ENCODE data around the gene SENP3. TPM values are rescaled to one million over a fixed set of nuclear protein-coding genes. Genes with fewer than 3 reads are reported as not detected.

The SENP3 gene
- total and polyA plus RNA-seq, 2 of the 4 experiments (the other 2 are of a cell fraction), result 82.4 to 120 TPM

DNA sequence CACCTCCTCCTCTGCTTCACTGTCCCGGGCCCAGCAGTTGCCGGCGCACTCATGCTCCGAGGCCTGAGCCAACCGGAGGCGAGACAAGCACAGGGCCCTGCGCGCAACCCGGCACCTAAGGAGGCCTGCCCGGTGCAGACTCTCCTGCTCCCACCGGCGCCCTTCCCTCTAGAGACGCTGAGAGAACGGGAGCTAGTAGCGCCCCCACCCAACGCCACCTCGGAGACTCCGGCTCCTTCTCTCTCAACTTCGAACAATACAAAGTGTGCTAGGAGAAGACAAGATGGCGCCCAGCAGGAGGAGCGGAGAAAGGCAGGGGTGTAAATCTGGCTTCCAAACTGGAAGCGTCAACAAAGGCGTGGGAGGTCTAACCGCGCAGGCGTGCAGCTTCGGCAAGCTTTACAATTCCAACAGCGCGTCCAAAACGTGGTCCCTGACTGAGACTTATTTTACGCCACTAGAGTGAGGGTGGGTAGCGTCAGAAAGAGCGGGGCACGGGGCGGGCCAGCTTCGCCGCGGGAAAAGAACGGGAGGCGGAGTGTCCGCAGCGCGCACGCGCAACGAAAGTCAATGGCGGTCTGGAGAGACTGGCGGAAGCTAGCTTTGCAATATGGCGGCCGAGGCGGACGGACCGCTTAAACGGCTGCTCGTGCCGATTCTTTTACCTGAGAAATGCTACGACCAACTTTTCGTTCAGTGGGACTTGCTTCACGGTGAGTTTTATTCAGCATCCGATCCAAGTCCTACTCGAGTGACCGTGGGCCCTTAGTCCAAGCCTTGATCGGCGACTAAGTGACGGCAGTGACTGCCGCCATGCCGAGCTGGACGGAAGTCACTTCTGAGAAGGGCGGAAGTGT is 21.8 kb downstream of the SENP3 start, which contains the start of gene MPDU1:
Gene MPDU1 (plus strand): TSS at position 600 of the 857 bp plus-strand sequence. CDS start 11 bp downstream, at position 611.
- Histone ChIP-seq H4K91ac (ENCODE audit: insufficient read depth, low read depth, low read length) (peak within 1 kb of the TSS; percentile 100), H2BK120ac (ENCODE audit: low read depth, low read length) (peak within 1 kb of the TSS; percentile 99), H3K14ac (replicated peaks; ENCODE audit: low read depth, low read length) (peak within 1 kb of the TSS; percentile 100), H4K8ac (ENCODE audit: low read depth in 2 of 2, low read length in 2 of 2) (peak within 1 kb of the TSS; percentile 63 to 100), H3K18ac (ENCODE audit: low read depth, low read length) (peak within 1 kb of the TSS; percentile 99), H2AK9ac (replicated peaks; ENCODE audit: low read depth, low read length, poor library complexity) (peak within 1 kb of the TSS; percentile 100), H3K27ac (ENCODE audit: insufficient read depth, low read length) (peak within 1 kb of the TSS; percentile 93), H3K27me3 (ENCODE audit: control insufficient read depth, insufficient read depth, low read length) (no peaks in the 10 kb centered on the region), H3K9me3 (ENCODE audit: control insufficient read depth, insufficient read depth, low read length) (no peaks in the 10 kb centered on the region), H3K9me1 (ENCODE audit: insufficient read depth, low read length) (peaks cover 30% of the 10 kb centered on the region), H2BK15ac (ENCODE audit: low read depth, low read length) (peak within 1 kb of the TSS; percentile 92), H3K4ac (ENCODE audit: low read depth, low read length) (peak within 1 kb of the TSS; percentile 100), H2AFZ (replicated peaks; ENCODE audit: low read length, poor library complexity) (peak within 1 kb of the TSS; percentile 99), H3K9ac (ENCODE audit: low read depth, low read length) (peak within 1 kb of the TSS; percentile 92), H2AK5ac (ENCODE audit: low read depth, low read length) (peak within 1 kb of the TSS; percentile 100), H4K5ac (ENCODE audit: low read depth, low read length) (peak within 1 kb of the TSS; percentile 99), H4K20me1 (ENCODE audit: insufficient read depth, low read length) (peaks cover 27% of the 10 kb centered on the region), H3K4me3 (ENCODE audit: insufficient read depth, low read depth, low read length) (peak within 1 kb of the TSS; percentile 68), H3K4me2 (ENCODE audit: low read depth, low read length) (peak within 1 kb of the TSS; percentile 93), H3K79me1 (ENCODE audit: low read depth in 1 of 2, low read length in 2 of 2) (peaks cover 24 to 77% of the 10 kb centered on the region in 2 experiments), H3K36me3 (ENCODE audit: control insufficient read depth, insufficient read depth, low read length) (peaks cover 18% of the 10 kb centered on the region), H3K23ac (ENCODE audit: low read depth, low read length) (peak within 1 kb of the TSS; percentile 100), H2BK5ac (ENCODE audit: low read depth, low read length, poor library complexity, severe bottlenecking) (peak within 1 kb of the TSS; percentile 98), H3K4me1 (ENCODE audit: control insufficient read depth, insufficient read depth, low read length) (peaks cover 43% of the 10 kb centered on the region), H2BK20ac (ENCODE audit: low read depth, low read length) (peak within 1 kb of the TSS; percentile 95), H3K56ac (ENCODE audit: extremely low read depth, insufficient read depth, low read length) (peak within 1 kb of the TSS; percentile 99)
- DNase-seq, result peak; percentile 96
- in situ Hi-C loops (cut with MboI; ENCODE audit: low sequenced_read_pairs) (no loop called here), dilution Hi-C loops (cut with HindIII; ENCODE audit: low sequenced_read_pairs, unreplicated experiment) (no loop called here), intact Hi-C loops (cut with micrococcal nuclease) (no loop called here)
- CTCF ChIA-PET, result interaction anchor here (0.8 to 1.4 kb wide), 4 partner anchors 14 to 104 kb away, joined by 3 to 6 read pairs (median 4); partner anchors contain the start of genes TP53 and WRAP53
- BruUV-seq (replicated peaks), result no TSS peak
- WGBS, 2 experiments (ENCODE audit: extremely low coverage in 2 of 2, insufficient read length in 1 of 2), result 1% methylated on average over 40 of the region's 69 CpGs; no CpG with 5 or more reads in 1 of the 2 experiments
- POLR2A ChIA-PET (ENCODE audit: unreplicated experiment), result interaction anchor here (0.6 to 1.8 kb wide), 8 partner anchors 8 to 104 kb away, joined by 3 to 12 read pairs (median 3); no protein-coding TSS in a partner anchor
- peak; percentile 70 for ATAC-seq (ENCODE audit: low read depth)
- TF ChIP-seq MAFK (IDR thresholded peaks at IDR 0.05; ENCODE audit: low read depth, low read length) (no peak), FOS (IDR thresholded peaks at IDR 0.05; ENCODE audit: low read depth, low read length) (no peak), MXI1 (IDR thresholded peaks at IDR 0.05; ENCODE audit: borderline replicate concordance, low read depth, low read length) (peak; percentile 99), RAD21 (IDR thresholded peaks at IDR 0.05; ENCODE audit: low read length) (no peak), SMC3 (IDR thresholded peaks at IDR 0.05; ENCODE audit: low read depth, low read length) (no peak), NFE2L2 (IDR thresholded peaks at IDR 0.05; ENCODE audit: low read depth, low read length) (no peak), BHLHE40 (IDR thresholded peaks at IDR 0.05; ENCODE audit: low read depth, low read length) (no peak; the same call in 1 of the 2 replicates), MAZ (IDR thresholded peaks at IDR 0.05; ENCODE audit: borderline replicate concordance, low read depth, low read length) (peak; percentile 60; the same call in 1 of the 2 replicates), POLR2A (IDR thresholded peaks at IDR 0.05; ENCODE audit: low read depth, low read length) (peak; percentile 98), RFX5 (IDR thresholded peaks at IDR 0.05; ENCODE audit: low read depth, low read length) (no peak), CHD1 (IDR thresholded peaks at IDR 0.05; ENCODE audit: low read depth, low read length) (no peak), RCOR1 (IDR thresholded peaks at IDR 0.05; ENCODE audit: insufficient replicate concordance, low read length) (no peak)
- TF ChIP-seq, protein P1, sequence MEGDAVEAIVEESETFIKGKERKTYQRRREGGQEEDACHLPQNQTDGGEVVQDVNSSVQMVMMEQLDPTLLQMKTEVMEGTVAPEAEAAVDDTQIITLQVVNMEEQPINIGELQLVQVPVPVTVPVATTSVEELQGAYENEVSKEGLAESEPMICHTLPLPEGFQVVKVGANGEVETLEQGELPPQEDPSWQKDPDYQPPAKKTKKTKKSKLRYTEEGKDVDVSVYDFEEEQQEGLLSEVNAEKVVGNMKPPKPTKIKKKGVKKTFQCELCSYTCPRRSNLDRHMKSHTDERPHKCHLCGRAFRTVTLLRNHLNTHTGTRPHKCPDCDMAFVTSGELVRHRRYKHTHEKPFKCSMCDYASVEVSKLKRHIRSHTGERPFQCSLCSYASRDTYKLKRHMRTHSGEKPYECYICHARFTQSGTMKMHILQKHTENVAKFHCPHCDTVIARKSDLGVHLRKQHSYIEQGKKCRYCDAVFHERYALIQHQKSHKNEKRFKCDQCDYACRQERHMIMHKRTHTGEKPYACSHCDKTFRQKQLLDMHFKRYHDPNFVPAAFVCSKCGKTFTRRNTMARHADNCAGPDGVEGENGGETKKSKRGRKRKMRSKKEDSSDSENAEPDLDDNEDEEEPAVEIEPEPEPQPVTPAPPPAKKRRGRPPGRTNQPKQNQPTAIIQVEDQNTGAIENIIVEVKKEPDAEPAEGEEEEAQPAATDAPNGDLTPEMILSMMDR (conservative IDR thresholded peaks at IDR 0.05; ENCODE audit: low read depth, low read length), result no peak
- TF ChIP-seq, protein P2, sequence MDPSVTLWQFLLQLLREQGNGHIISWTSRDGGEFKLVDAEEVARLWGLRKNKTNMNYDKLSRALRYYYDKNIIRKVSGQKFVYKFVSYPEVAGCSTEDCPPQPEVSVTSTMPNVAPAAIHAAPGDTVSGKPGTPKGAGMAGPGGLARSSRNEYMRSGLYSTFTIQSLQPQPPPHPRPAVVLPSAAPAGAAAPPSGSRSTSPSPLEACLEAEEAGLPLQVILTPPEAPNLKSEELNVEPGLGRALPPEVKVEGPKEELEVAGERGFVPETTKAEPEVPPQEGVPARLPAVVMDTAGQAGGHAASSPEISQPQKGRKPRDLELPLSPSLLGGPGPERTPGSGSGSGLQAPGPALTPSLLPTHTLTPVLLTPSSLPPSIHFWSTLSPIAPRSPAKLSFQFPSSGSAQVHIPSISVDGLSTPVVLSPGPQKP (IDR thresholded peaks at IDR 0.05; ENCODE audit: borderline replicate concordance, low read depth, low read length), result no peak

All from IMR-90 (cell line).